Panc1 (cell line): Measurements from ENCODE around the gene SIGLEC5. TPM values are rescaled to one million over a fixed set of nuclear protein-coding genes. Genes with fewer than 3 reads are reported as not detected.

Experiments
- ATAC-seq: fragments of 200-7000 bp; cut with Tn5 transposase; 2 replicates; pipeline ENCODE4 v1.9.1; 2020; ENCODE audit warnings: mild to moderate bottlenecking, moderate library complexity
- BruUV-seq: library from RNA; stranded (reverse); fragments of 400-500 nt; replicated peaks from 2 replicates; lab custom pipeline; 2021; lab: Mats Ljungman, UMichigan
- CTCF ChIA-PET: fragments of 300-600 bp; sonication (Branson Sonifier 250); formaldehyde crosslinking; loops from one replicate; lab custom pipeline; 2022; ENCODE audit warnings: antibody characterized with exemption; lab: Charles Lee
- POLR2A ChIA-PET: fragments of 300-600 bp; sonication (Branson Sonifier 250); formaldehyde crosslinking; loops from one replicate; lab custom pipeline; 2022; ENCODE audit warnings: antibody characterized with exemption; lab: Charles Lee
- DNase-seq: peaks from one replicate; pipeline ENCODE4 v3.0.0-alpha.2; 2010; ENCODE audit warnings: low read depth, low spot score
- H3K27ac ChIP-seq: 2 replicates; pipeline ENCODE4 v1.5.1; 2011; ENCODE audit warnings: mild to moderate bottlenecking, low read length, inconsistent platforms
- H3K27me3 ChIP-seq: fragments of 200-500 bp; sonication (Bioruptor generic); 2 replicates; pipeline ENCODE4 v1.6.0; 2014; ENCODE audit warnings: low read length, inconsistent platforms; ENCODE audit not compliant: control insufficient read depth, insufficient read depth
- H3K36me3 ChIP-seq: fragments of 200-500 bp; sonication (Bioruptor generic); 2 replicates; pipeline ENCODE4 v1.5.1; 2014; ENCODE audit warnings: inconsistent platforms, mild to moderate bottlenecking, low read length, moderate library complexity; ENCODE audit not compliant: control insufficient read depth, insufficient read depth
- H3K4me1 ChIP-seq: 2 replicates; pipeline ENCODE4 v1.5.1; 2011; ENCODE audit warnings: inconsistent platforms, mild to moderate bottlenecking, low read length, moderate library complexity; ENCODE audit not compliant: control insufficient read depth, insufficient read depth
- H3K4me3 ChIP-seq, 2 experiments: 2 replicates each; pipeline ENCODE4 v1.5.1; 2011 to 2012; ENCODE audit warnings: low read depth in 2 of 2, low read length in 2 of 2, mild to moderate bottlenecking in 2 of 2, inconsistent platforms in 1 of 2, moderate library complexity in 1 of 2
- H3K9me3 ChIP-seq: fragments of 200-500 bp; sonication (Bioruptor generic); 2 replicates; pipeline ENCODE4 v1.5.1; 2014; ENCODE audit warnings: low read depth, mild to moderate bottlenecking, inconsistent platforms, low read length, moderate library complexity; ENCODE audit not compliant: control insufficient read depth, insufficient read depth
- CTCF ChIP-seq: fragments of 450-650 bp; IDR thresholded peaks from 2 replicates; pipeline ENCODE4 v1.5.1; 2017; ENCODE audit warnings: mild to moderate bottlenecking
- POLR2AphosphoS5 ChIP-seq: IDR thresholded peaks from 2 replicates; pipeline ENCODE4 v1.6.1; 2012; ENCODE audit warnings: mild to moderate bottlenecking, low read depth, low read length, moderate library complexity
- SIN3A ChIP-seq: IDR thresholded peaks from 2 replicates; pipeline ENCODE4 v1.6.1; 2012; ENCODE audit warnings: low read depth, mild to moderate bottlenecking, low read length, moderate library complexity, borderline replicate concordance; ENCODE audit not compliant: insufficient read depth
- TCF7L2 ChIP-seq: IDR thresholded peaks from 2 replicates; pipeline ENCODE4 v1.6.1; 2011; ENCODE audit warnings: mild to moderate bottlenecking, low read depth, low read length, inconsistent platforms
- in situ Hi-C: cut with HindIII; loops from 2 replicates; pipeline ENCODE4 v1.10.0; 2016; ENCODE audit warnings: low sequenced_read_pairs, low pct_unique_long_range_greater_than_20kb
- intact Hi-C: fragments of 100-400 bp; cut with micrococcal nuclease; formaldehyde crosslinking; loops from one replicate; pipeline ENCODE4 v1.10.0; 2022; ENCODE audit not compliant: unreplicated experiment
- total RNA-seq: library from RNA; stranded (reverse); gene quantifications from one replicate; pipeline ENCODE4 v1.2.1, GENCODE V29; 2021; ENCODE audit not compliant: unreplicated experiment
- TF ChIP-seq, protein P1 (sequence below), 2 experiments: IDR thresholded peaks; 2 replicates each; pipeline ENCODE4 v1.6.1; 2011 to 2012; ENCODE audit warnings: low read depth in 2 of 2, control low read depth in 1 of 2, low read length in 1 of 2, mild to moderate bottlenecking in 1 of 2, moderate library complexity in 1 of 2; ENCODE audit not compliant: insufficient read depth in 1 of 2

The SIGLEC5 gene
- total RNA-seq, 1 experiment from 2014 or later, result not detected

DNA sequence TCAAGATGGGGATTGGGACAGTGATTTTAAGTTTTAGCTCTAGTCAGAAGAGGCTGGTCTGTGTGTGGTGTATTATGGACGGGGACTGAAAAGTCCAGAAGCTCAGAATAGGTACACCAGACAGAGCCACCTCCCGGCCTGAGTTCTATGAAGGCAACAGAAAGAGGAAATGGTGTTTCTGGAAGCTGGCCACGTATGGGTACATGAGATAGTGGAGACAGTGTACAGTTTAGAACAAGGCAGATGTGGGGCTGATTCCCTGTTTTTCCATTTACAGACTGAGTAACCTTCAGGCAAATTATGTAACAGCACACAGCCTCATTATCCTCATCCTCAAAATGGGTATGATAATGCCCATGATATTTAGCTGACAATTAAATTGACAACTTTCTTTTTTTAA is 57.8 kb downstream of the SIGLEC5 start:
- ChIA-PET CTCF (no interaction called here), POLR2A (no interaction called here)
- Histone ChIP-seq H3K4me3 (peak overlapping the region in 1 of 2 experiments; percentile 71; a peak in 2 of 4 replicates), H3K36me3 (peaks cover 3% of the 10 kb centered on the region), H3K9me3 (no peaks in the 10 kb centered on the region), H3K27me3 (0 out of 2 replicates have a peak, but pooled peaks cover 5% of the 10 kb centered on the region), H3K27ac (no peak overlapping the region), H3K4me1 (no peaks in the 10 kb centered on the region)
- TF ChIP-seq, protein P1, sequence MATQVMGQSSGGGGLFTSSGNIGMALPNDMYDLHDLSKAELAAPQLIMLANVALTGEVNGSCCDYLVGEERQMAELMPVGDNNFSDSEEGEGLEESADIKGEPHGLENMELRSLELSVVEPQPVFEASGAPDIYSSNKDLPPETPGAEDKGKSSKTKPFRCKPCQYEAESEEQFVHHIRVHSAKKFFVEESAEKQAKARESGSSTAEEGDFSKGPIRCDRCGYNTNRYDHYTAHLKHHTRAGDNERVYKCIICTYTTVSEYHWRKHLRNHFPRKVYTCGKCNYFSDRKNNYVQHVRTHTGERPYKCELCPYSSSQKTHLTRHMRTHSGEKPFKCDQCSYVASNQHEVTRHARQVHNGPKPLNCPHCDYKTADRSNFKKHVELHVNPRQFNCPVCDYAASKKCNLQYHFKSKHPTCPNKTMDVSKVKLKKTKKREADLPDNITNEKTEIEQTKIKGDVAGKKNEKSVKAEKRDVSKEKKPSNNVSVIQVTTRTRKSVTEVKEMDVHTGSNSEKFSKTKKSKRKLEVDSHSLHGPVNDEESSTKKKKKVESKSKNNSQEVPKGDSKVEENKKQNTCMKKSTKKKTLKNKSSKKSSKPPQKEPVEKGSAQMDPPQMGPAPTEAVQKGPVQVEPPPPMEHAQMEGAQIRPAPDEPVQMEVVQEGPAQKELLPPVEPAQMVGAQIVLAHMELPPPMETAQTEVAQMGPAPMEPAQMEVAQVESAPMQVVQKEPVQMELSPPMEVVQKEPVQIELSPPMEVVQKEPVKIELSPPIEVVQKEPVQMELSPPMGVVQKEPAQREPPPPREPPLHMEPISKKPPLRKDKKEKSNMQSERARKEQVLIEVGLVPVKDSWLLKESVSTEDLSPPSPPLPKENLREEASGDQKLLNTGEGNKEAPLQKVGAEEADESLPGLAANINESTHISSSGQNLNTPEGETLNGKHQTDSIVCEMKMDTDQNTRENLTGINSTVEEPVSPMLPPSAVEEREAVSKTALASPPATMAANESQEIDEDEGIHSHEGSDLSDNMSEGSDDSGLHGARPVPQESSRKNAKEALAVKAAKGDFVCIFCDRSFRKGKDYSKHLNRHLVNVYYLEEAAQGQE (IDR thresholded peaks at IDR 0.05; ENCODE audit: insufficient read depth in 1 of 2, low read depth in 2 of 2, low read length in 1 of 2), result no peak
- TF ChIP-seq SIN3A (no peak), TCF7L2 (no peak), CTCF (no peak)
- intact Hi-C loops, result no loop called here
- in situ Hi-C loops, result no loop called here
- BruUV-seq, result no TSS peak
- no peak for ATAC-seq
- no peak for DNase-seq

- ATAC-seq (peak; percentile 57), DNase-seq (no peak)
- ChIA-PET CTCF (no interaction called here), POLR2A (no interaction called here)
- TSS peak; percentile 75 for BruUV-seq
- no peaks in the 10 kb centered on the region for H3K9me3 ChIP-seq
- H3K27ac ChIP-seq, result peak overlapping the region; percentile 81
- peaks cover 3% of the 10 kb centered on the region for H3K36me3 ChIP-seq
- peak overlapping the region; percentile 71 to 86 for H3K4me3 ChIP-seq
- in situ Hi-C loops (no loop called here), intact Hi-C loops (no loop called here)
- TF ChIP-seq TCF7L2, result no peak
- no peak for TF ChIP-seq CTCF
- TF ChIP-seq, protein P1 (IDR thresholded peaks at IDR 0.05; ENCODE audit: insufficient read depth in 1 of 2, low read depth in 2 of 2, low read length in 1 of 2), result no peak
- TF ChIP-seq POLR2AphosphoS5, result no peak
- TF ChIP-seq SIN3A, result no peak
- no peaks in the 10 kb centered on the region for H3K4me1 ChIP-seq
- peaks cover 7% of the 10 kb centered on the region for H3K27me3 ChIP-seq
Observed at GRCh38 chr19:51571599-51571998, 58.6 kb downstream of the SIGLEC5 start.
